ENCODE data around the gene HES7.
"Not testable (repeated sequence)": the region's sequence is repeated elsewhere in the genome, so short reads cannot be mapped to it uniquely, and the experiment has no call there.

The HES7 gene

GRCh38 chr17:8105957-8106398 is 17.9 kb downstream of the HES7 start:
- no peak for DNase-seq (ENCODE audit: low read depth in 3 of 3, low spot score in 1 of 3)

- no peak for DNase-seq (ENCODE audit: low read depth in 3 of 3, low spot score in 1 of 3)
Measured at GRCh38 chr17:8104911-8105310, 19.0 kb downstream of the HES7 start.

- DNase-seq (ENCODE audit: low read depth in 3 of 3, low spot score in 1 of 3) = no peak
Measured at GRCh38 chr17:8103549-8103948, 20.4 kb downstream of the HES7 start.

- DNase-seq (ENCODE audit: low read depth in 3 of 3, low spot score in 1 of 3) = no peak
Measured at GRCh38 chr17:8101721-8102120, 22.2 kb downstream of the HES7 start.

GRCh38 chr17:8100763-8101162 is 23.1 kb downstream of the HES7 start:
- no peak for DNase-seq (ENCODE audit: low read depth in 3 of 3, low spot score in 1 of 3)

GRCh38 chr17:8100111-8100510 is 23.8 kb downstream of the HES7 start:
- no peak for DNase-seq (ENCODE audit: low read depth in 3 of 3, low spot score in 1 of 3)

- no peak for DNase-seq (ENCODE audit: low read depth in 3 of 3, low spot score in 1 of 3)
Measured at GRCh38 chr17:8096541-8096940, 27.4 kb downstream of the HES7 start.

GRCh38 chr17:8095361-8095760 is 28.5 kb downstream of the HES7 start:
- DNase-seq (ENCODE audit: low read depth in 3 of 3, low spot score in 1 of 3) = no peak

GRCh38 chr17:8091033-8091687 is 32.7 kb downstream of the HES7 start:
- DNase-seq (ENCODE audit: low read depth in 3 of 3, low spot score in 1 of 3) = no peak

- no peak for DNase-seq (ENCODE audit: low read depth in 3 of 3, low spot score in 1 of 3)
Measured at GRCh38 chr17:8089728-8090127, 34.2 kb downstream of the HES7 start.

- no peak for DNase-seq (ENCODE audit: low read depth in 3 of 3, low spot score in 1 of 3)
Measured at GRCh38 chr17:8087952-8088230, 36.0 kb downstream of the HES7 start.

- DNase-seq (ENCODE audit: low read depth in 3 of 3, low spot score in 1 of 3) = no peak
Measured at GRCh38 chr17:8087075-8087951, 36.6 kb downstream of the HES7 start, which contains the start of gene ALOX12B. Gene ALOX12B (minus strand): TSS chr17:8087716. CDS start chr17:8087442, 274 bp downstream.

GRCh38 chr17:8084250-8084649 is 39.7 kb downstream of the HES7 start:
- no peak for DNase-seq (ENCODE audit: low read depth in 3 of 3, low spot score in 1 of 3)

- DNase-seq (ENCODE audit: low read depth in 3 of 3, low spot score in 1 of 3) = no peak
Measured at GRCh38 chr17:8082292-8082691, 41.6 kb downstream of the HES7 start.

GRCh38 chr17:8081876-8082275 is 42.0 kb downstream of the HES7 start:
- no peak for DNase-seq (ENCODE audit: low read depth in 3 of 3, low spot score in 1 of 3)

- DNase-seq (ENCODE audit: low read depth in 3 of 3, low spot score in 1 of 3) = no peak
Measured at GRCh38 chr17:8080799-8081219, 43.1 kb downstream of the HES7 start.

- DNase-seq (ENCODE audit: low read depth in 3 of 3, low spot score in 1 of 3) = no peak
Measured at GRCh38 chr17:8080208-8080798, 43.6 kb downstream of the HES7 start.

GRCh38 chr17:8079291-8080207 is 44.4 kb downstream of the HES7 start:
- peak; percentile 45 to 73 (median 53) for DNase-seq (ENCODE audit: low read depth in 3 of 3, low spot score in 1 of 3)

GRCh38 chr17:8077939-8078338 is 46.0 kb downstream of the HES7 start:
- not testable (repeated sequence) for DNase-seq (ENCODE audit: low read depth in 3 of 3, low spot score in 1 of 3)

- DNase-seq (ENCODE audit: low read depth in 3 of 3, low spot score in 1 of 3) = no peak
Measured at GRCh38 chr17:8076502-8077266, 47.2 kb downstream of the HES7 start.
